Smooth muscle cell (in vitro differentiated cells): ENCODE data around the gene MCM9. TPM values are rescaled to one million over a fixed set of nuclear protein-coding genes. Genes with fewer than 3 reads are reported as not detected.

Experiments used
- DNase-seq: peaks from one replicate; lab custom pipeline; 2025; ENCODE audit not compliant: unreplicated experiment; lab: John Stamatoyannopoulos, UW
- H2AFZ ChIP-seq: fragments of 200-600 bp; sonication (generic); 2 replicates; pipeline ENCODE4 v1.6.0; 2016; ENCODE audit warnings: antibody characterized with exemption, low read depth, mild to moderate bottlenecking
- H3F3A ChIP-seq: fragments of 200-600 bp; sonication (generic); 2 replicates; pipeline ENCODE4 v1.6.0; 2017; ENCODE audit warnings: antibody characterized with exemption, low read depth
- H3K27ac ChIP-seq: fragments of 200-600 bp; sonication (generic); 2 replicates; pipeline ENCODE4 v1.5.1; 2016; ENCODE audit warnings: low read depth, mild to moderate bottlenecking
- H3K27me3 ChIP-seq: fragments of 200-600 bp; sonication (generic); 2 replicates; pipeline ENCODE4 v1.6.1; 2016; ENCODE audit warnings: low read depth, mild to moderate bottlenecking
- H3K36me3 ChIP-seq: fragments of 200-600 bp; sonication (generic); 2 replicates; pipeline ENCODE4 v1.5.1; 2016; ENCODE audit warnings: low read depth
- H3K4me1 ChIP-seq: fragments of 200-600 bp; sonication (generic); 2 replicates; pipeline ENCODE4 v1.5.1; 2016; ENCODE audit warnings: low read depth
- H3K4me2 ChIP-seq: fragments of 200-600 bp; sonication (generic); 2 replicates; pipeline ENCODE4 v1.6.0; 2016; ENCODE audit warnings: mild to moderate bottlenecking
- H3K4me3 ChIP-seq: fragments of 200-600 bp; sonication (generic); 2 replicates; pipeline ENCODE4 v1.5.1; 2016; ENCODE audit warnings: mild to moderate bottlenecking
- H3K79me2 ChIP-seq: fragments of 200-600 bp; sonication (generic); 2 replicates; pipeline ENCODE4 v1.6.0; 2016; ENCODE audit warnings: low read depth, mild to moderate bottlenecking
- H3K9ac ChIP-seq: fragments of 200-600 bp; sonication (generic); 2 replicates; pipeline ENCODE4 v1.6.0; 2016; ENCODE audit warnings: low read depth
- H3K9me3 ChIP-seq: fragments of 200-600 bp; sonication (generic); replicated peaks from 2 replicates; pipeline ENCODE4 v1.5.1; 2016; ENCODE audit warnings: low read depth
- H4K20me1 ChIP-seq: fragments of 200-600 bp; sonication (generic); 2 replicates; pipeline ENCODE4 v1.6.0; 2016; ENCODE audit warnings: low read depth
- CTCF ChIP-seq: fragments of 200-600 bp; sonication (generic); IDR thresholded peaks from 2 replicates; pipeline ENCODE4 v1.5.1; 2017; ENCODE audit warnings: borderline replicate concordance, mild to moderate bottlenecking, antibody characterized with exemption; ENCODE audit not compliant: insufficient read depth, poor library complexity, severe bottlenecking
- WGBS: methylation state at CpG from one replicate; pipeline ENCODE4 v1.1.7; 2016; ENCODE audit warnings: low lambda C conversion rate; 5-methylcytosine and 5-hydroxymethylcytosine counted together
- polyA plus RNA-seq: library from polyadenylated mRNA; unstranded; fragments of >200 nt; fragmentation: Nextera tagmentation; extraction: Ambion mirVana; gene quantifications from 2 replicates; pipeline ENCODE4 v1.2.1, GENCODE V29; 2016
- total RNA-seq: library from RNA; depleted of rRNA; stranded (reverse); fragments of >200 nt; gene quantifications from 2 replicates; pipeline ENCODE4 v1.2.3, GENCODE V29; 2014

The MCM9 gene
- total and polyA plus RNA-seq, 2 experiments from 2014 or later, result 3.8 to 7.8 TPM

DNA sequence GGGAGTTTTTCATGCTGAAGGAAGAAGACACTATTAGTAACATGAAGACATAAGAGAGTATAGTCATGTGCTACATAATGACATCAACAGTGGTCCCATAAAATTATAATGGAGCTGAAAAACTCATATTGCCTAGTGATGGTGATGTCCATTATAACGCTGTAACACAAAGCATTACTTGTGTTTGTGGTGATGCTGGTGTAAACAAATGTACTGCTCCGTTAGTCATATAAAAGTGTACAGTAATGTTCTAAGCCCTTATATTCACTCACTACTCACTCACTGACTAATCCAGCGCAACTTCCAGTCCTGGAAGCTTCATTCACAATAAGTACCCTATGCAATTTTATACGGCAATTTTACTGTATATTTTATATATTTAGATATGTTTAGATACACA lies 67.8 kb downstream of the MCM9 start:
- no peak for TF ChIP-seq CTCF
- H3K36me3 ChIP-seq, result no peaks in the 10 kb centered on the region
- WGBS, result 94% methylated on average over 4 of the region's 4 CpGs
- H4K20me1 ChIP-seq, result peaks cover 12% of the 10 kb centered on the region
- H3K4me1 ChIP-seq, result no peaks in the 10 kb centered on the region
- DNase-seq, result no peak
- H3K4me2 ChIP-seq, result no peak overlapping the region
- no peak overlapping the region for H3K9ac ChIP-seq
- H3K4me3 ChIP-seq, result no peak overlapping the region
- H3K27ac ChIP-seq, result no peak overlapping the region
- H3F3A ChIP-seq, result no peaks in the 10 kb centered on the region
- H2AFZ ChIP-seq, result no peak overlapping the region
- no peaks in the 10 kb centered on the region for H3K27me3 ChIP-seq
- H3K9me3 ChIP-seq, result no peaks in the 10 kb centered on the region
- peaks cover 23% of the 10 kb centered on the region for H3K79me2 ChIP-seq

DNA sequence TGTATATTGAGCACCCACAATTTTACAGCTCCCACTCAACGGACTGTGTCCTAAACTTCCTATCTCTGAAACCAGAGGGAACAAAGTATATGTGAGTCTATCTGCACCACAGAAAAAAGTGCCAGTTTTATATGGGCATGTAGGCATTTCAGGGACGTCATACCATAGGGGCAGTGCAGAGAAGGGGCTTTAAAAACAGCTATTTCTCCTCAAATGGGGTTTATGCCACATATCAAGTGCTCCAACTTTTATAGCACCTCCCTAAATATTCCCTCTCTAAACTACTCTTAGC lies 69.9 kb downstream of the MCM9 start:
- Histone ChIP-seq H2AFZ (no peak overlapping the region), H3K9ac (no peak overlapping the region), H3K9me3 (no peaks in the 10 kb centered on the region), H3K27me3 (no peaks in the 10 kb centered on the region), H3K4me1 (no peaks in the 10 kb centered on the region), H3K36me3 (no peaks in the 10 kb centered on the region), H3K4me2 (no peak overlapping the region), H3K79me2 (peaks cover 21% of the 10 kb centered on the region), H3K4me3 (no peak overlapping the region), H3K27ac (no peak overlapping the region), H3F3A (no peaks in the 10 kb centered on the region), H4K20me1 (peaks cover 12% of the 10 kb centered on the region)
- no peak for DNase-seq
- no peak for TF ChIP-seq CTCF
- WGBS, result 81% methylated on average over 2 of the region's 2 CpGs

DNA sequence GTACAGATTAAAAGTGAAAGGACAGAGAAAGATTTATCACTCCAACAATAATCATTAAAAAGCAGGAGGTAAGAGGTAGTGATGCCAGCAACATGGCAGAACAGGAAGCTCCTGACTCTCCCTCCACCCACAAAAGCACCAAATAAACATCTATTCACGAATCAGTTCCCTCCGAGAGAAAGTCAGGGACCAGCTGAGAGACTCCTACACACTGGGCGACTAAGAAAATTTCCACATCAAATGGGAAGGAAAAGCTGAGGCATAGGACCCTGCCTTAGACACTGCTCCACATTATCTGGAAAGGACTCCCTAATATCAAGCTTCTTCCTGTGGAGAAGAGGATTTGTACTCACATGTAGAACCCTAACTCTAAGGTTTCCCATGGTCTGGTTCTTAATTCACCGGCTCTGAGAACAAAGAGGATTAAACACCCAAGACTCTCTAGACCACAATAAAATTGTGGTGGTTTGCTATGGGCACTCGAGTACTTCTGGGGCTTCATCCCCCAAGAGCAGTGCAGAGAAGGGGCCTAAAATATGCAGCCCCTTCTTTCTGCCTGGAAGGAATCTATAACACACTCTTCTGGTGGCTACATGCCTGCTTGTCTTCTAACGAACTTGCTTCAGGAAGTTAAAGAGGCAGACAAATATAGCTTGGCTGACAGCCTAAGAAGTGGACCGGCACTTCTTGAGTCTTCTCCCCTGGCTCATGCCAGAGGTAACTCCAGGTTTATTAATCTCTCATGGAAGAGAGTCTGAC lies 70.4 kb downstream of the MCM9 start:
- WGBS, result 85% methylated on average over 7 of the region's 7 CpGs
- no peak overlapping the region for H3K4me3 ChIP-seq
- no peak for DNase-seq
- no peaks in the 10 kb centered on the region for H3F3A ChIP-seq
- peaks cover 12% of the 10 kb centered on the region for H4K20me1 ChIP-seq
- no peak overlapping the region for H3K27ac ChIP-seq
- H3K27me3 ChIP-seq, result no peaks in the 10 kb centered on the region
- H3K4me2 ChIP-seq, result no peak overlapping the region
- TF ChIP-seq CTCF, result no peak
- H3K9me3 ChIP-seq, result no peaks in the 10 kb centered on the region
- peaks cover 17% of the 10 kb centered on the region for H3K79me2 ChIP-seq
- H2AFZ ChIP-seq, result no peak overlapping the region
- no peak overlapping the region for H3K9ac ChIP-seq
- no peaks in the 10 kb centered on the region for H3K36me3 ChIP-seq
- H3K4me1 ChIP-seq, result no peaks in the 10 kb centered on the region

GRCh38 chr6:118862443-118862842 lies 72.5 kb downstream of the MCM9 start:
- H3K9me3 ChIP-seq, result no peaks in the 10 kb centered on the region
- H3K4me3 ChIP-seq, result no peak overlapping the region
- no peaks in the 10 kb centered on the region for H3K4me1 ChIP-seq
- no peaks in the 10 kb centered on the region for H3K36me3 ChIP-seq
- peaks cover 15% of the 10 kb centered on the region for H3K79me2 ChIP-seq
- H3K27ac ChIP-seq, result no peak overlapping the region
- WGBS, result 97% methylated on average over 4 of the region's 4 CpGs
- H2AFZ ChIP-seq, result no peak overlapping the region
- peaks cover 17% of the 10 kb centered on the region for H4K20me1 ChIP-seq
- H3K4me2 ChIP-seq, result no peak overlapping the region
- no peak for DNase-seq
- H3K27me3 ChIP-seq, result no peaks in the 10 kb centered on the region
- H3F3A ChIP-seq, result no peaks in the 10 kb centered on the region
- TF ChIP-seq CTCF, result no peak
- H3K9ac ChIP-seq, result no peak overlapping the region
